Stimulated activated CD8-positive, alpha-beta memory T cell treated with anti-CD3 and anti-CD28 coated beads, Interleukin-15, amount 100 ng/mL, for 48 hours (primary cell): Measurements from ENCODE around the gene CACNA2D2.

Experiments used
- DNase-seq, 2 donors: peaks; one replicate each; pipeline ENCODE4 v3.0.0-alpha.2; 2020; ENCODE audit warnings: low read depth in 2 of 2

Gene CACNA2D2

GRCh38 chr3:50503504-50504342, at the start of gene CACNA2D2:
CACNA2D2 (minus strand) TSS chr3:50503634; CDS start chr3:50503423, 211 bp downstream.
- DNase-seq, result peak; percentile 14 to 32

GRCh38 chr3:50552598-50552997, 49.2 kb upstream of the CACNA2D2 start:
- no peak for DNase-seq

DNA sequence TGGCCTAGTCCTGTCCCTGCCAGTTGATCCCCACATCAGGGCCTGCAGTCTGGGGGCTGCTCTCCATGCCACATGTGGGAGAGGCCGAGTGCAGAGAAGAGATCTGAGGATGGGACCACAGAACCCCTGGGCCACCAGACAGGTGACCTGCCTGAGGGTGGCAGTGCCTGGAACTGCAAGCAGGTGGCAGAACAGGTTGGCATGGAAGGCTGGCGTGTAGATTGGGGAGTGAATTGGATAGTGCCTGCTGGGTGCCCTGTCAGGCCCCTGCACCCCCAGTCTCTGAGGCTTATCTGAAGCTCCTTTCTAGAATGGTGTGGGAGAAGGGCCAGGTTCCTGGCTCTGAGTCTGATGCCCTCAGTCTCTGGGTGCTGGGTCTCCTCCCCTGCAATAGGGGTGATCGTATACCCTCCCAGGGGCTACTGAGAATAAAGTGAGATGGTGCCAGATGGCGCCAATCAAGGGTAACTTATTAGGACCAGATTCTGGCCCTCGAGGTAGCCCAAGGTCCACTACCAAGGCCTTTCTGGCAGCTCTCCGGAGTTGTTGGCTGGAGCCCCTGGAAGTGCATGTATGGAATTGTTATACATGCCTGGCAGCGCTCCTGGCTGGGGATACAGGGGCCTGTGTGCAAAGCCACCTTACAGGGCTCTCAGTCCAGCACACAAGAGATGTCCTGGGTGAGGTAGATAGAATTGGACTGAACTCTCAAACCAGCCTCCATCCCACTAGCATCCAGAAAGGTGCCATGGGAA, 48.4 kb upstream of the CACNA2D2 start:
- DNase-seq, result no peak

- no peak for DNase-seq
Measured at GRCh38 chr3:50551054-50551659, 47.7 kb upstream of the CACNA2D2 start.

DNA sequence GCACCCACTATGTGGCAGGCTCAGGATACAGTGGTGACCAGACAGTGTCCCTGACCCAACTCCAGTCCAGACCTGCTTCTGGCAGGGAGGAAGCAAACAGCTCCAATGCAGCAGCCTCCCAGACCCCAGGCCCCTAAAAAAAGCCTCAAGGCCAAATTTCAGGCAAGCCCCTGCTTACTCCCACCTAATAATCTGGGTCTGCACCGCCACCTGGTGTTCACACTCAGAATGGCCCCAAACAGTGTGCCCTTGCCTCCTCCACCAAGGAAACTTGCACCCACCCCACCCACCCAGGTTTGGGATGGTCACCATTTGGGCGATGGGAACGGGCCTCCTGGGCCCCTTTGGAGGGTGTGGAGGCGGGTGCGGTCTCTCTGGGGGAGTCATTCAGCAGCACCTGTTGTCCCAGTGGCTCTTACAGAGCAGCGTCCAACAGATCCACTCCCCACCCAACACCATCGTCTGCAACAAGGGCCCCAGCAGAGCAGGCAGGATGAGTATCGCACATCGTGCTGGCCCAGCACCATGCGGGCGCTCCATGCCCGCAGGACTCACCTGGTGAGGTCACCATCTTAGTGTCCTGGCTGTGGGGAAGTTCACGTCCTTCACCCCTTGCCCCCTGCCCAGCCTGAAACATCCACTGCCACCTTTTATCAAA, 46.8 kb upstream of the CACNA2D2 start:
- DNase-seq, result peak in 1 of 2 donors; percentile 32

GRCh38 chr3:50549226-50549625, 45.8 kb upstream of the CACNA2D2 start:
- DNase-seq, result no peak

- no peak for DNase-seq
Measured at GRCh38 chr3:50545781-50546180, 42.3 kb upstream of the CACNA2D2 start.

DNA sequence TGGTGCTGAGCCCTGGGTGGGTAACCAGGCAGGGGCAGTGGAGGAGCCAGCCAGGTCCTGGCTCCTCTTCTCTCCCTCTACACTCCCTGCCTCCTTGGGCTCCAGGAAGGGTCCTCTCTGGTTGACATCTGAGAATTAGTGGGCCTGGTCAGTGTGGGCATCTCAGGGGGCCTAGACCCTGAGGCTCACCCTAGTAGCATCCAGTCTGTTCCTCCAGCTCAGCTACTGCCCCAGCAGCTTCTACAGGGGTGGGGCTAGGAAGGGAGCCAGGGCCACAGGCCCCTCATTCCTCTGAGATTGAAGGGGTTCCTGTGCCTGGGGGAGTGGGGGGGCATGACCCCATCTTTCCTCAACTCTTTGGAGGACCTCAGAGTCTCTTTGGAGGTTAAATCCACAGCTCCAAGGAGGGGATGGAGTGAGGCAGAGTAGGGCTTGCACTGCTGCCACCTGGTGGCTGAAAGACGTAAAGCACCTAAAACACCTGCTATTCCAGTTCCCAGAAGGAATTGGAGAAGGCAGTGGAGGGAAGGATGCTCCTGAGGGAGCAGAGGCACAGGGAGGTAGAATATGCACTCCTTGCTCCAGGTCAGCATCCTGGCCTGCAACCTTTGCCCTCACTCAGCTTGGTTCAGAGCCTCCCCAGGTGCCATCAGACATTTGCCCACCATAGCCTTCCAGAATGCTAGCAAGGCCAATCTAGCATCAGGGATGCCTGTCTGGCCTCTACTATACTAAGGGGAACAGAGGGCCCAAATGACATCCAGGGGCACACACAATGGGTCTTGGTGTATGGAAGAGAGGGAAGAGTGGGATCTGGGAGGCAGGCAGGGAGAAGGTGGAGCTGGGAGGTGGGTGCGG, 39.0 kb upstream of the CACNA2D2 start:
- peak in 1 of 2 donors; percentile 30 for DNase-seq

- DNase-seq, result no peak
Measured at GRCh38 chr3:50539356-50540286, 36.2 kb upstream of the CACNA2D2 start.

DNA sequence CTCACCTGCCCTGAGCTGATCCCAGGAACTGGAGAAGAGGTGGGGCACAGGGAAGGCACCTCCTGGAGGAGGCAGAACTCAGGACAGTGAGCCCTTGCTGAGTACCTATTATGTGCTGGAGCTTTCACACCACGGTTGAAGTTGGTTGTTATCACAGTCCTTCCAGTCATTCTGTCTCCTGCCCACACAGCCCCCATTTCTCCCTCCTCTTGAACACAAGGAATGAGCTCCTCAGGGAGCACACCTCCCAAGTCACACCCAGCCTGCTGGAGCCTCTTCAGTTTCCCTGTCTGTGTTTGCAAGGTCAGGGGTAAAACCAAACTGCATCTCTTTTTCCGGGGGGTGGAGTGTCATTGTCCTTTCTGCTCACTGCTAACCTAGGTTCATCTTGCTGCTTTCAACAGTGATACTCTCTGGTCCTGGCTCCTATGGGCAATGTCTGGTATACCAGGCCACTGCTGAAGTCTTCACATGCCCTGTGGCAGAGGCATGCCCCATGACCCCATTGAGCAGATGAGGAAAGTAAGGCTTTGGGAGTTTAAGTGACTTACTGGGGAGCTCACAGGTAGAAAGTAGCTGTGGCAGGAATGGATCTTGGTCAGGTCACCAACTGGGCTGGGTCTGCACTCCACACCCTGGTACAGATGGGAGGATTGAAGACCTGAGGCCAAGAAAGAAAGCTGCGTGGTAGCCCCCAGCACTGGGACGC, 34.1 kb upstream of the CACNA2D2 start:
- DNase-seq, result no peak

- no peak for DNase-seq
Measured at GRCh38 chr3:50536471-50537180, 33.2 kb upstream of the CACNA2D2 start.

- no peak for DNase-seq
Measured at GRCh38 chr3:50534681-50535330, 31.4 kb upstream of the CACNA2D2 start.

GRCh38 chr3:50533807-50534461, 30.5 kb upstream of the CACNA2D2 start:
- no peak for DNase-seq

- no peak for DNase-seq
Measured at GRCh38 chr3:50533316-50533715, 29.9 kb upstream of the CACNA2D2 start.

GRCh38 chr3:50532062-50532705, 28.8 kb upstream of the CACNA2D2 start:
- DNase-seq, result no peak

GRCh38 chr3:50531201-50531600, 27.8 kb upstream of the CACNA2D2 start:
- DNase-seq, result no peak
